Measurements from ENCODE around the gene GALNTL6. TPM values are rescaled to one million over a fixed set of nuclear protein-coding genes. Genes with fewer than 3 reads are reported as not detected.
"Not testable (repeated sequence)": the region's sequence is repeated elsewhere in the genome, so short reads cannot be mapped to it uniquely, and the experiment has no call there.

Gene GALNTL6
- total RNA-seq, 1 experiment from 2014 or later = not detected

DNA sequence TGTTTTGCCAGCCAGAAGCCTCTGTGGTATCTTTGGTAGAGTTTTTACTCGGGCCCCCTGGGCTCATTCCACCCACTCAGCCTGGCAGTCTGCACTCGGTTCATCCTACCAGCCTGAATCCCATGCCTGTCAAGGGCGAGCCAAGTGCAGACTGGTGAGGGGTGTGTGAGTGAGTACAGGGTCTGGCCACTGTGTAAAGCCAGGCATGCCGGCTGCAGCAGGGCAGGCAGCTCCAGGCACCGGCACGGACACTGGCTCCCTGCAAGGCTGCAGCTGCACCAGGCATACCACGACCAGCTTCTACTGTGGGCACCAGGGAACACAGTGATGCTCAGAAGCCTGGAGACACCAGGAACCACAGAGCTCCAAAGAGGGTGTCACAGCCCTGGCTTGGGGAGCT is 1161.4 kb downstream of the GALNTL6 start:
- no TSS peak for BruUV-seq (replicated peaks)

DNA sequence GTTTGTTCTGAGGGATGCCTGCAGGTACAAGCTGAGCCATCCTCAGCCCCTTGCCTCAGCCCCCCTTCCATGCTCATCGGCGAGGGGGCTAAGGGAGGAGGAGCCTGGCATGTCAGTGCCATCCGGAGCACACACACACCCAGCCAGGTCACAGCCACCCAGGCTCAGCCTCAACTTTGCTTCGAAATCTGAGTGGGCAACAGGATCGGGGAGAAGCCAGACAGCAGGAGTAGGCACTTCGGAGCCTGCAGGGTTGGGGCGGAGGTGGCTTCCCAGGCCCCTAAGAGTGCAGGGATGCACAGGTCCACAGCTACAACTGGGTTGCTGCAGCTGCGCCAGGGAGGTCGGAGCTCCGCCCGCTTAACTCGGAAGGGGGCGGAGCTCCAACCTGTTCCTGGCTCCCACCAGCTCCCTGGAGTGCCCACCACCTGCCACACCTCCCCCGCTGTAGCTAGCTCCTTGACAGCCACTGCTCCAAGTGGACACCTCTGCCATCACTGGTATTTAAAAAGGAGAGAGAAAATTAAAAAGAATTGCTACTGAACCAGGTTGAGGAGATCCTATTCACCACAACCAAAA is 1162.5 kb downstream of the GALNTL6 start:
- TF ChIP-seq EZH2 (IDR thresholded peaks at IDR 0.05; ENCODE audit: low read depth) = no peak
- TF ChIP-seq, protein P1, sequence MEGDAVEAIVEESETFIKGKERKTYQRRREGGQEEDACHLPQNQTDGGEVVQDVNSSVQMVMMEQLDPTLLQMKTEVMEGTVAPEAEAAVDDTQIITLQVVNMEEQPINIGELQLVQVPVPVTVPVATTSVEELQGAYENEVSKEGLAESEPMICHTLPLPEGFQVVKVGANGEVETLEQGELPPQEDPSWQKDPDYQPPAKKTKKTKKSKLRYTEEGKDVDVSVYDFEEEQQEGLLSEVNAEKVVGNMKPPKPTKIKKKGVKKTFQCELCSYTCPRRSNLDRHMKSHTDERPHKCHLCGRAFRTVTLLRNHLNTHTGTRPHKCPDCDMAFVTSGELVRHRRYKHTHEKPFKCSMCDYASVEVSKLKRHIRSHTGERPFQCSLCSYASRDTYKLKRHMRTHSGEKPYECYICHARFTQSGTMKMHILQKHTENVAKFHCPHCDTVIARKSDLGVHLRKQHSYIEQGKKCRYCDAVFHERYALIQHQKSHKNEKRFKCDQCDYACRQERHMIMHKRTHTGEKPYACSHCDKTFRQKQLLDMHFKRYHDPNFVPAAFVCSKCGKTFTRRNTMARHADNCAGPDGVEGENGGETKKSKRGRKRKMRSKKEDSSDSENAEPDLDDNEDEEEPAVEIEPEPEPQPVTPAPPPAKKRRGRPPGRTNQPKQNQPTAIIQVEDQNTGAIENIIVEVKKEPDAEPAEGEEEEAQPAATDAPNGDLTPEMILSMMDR (conservative IDR thresholded peaks at IDR 0.05) = no peak
- no peak for DNase-seq
- CTCF ChIA-PET = no interaction called here

More for the DNA sequence above, 1161.4 kb downstream of the GALNTL6 start:
- H3K4me1 ChIP-seq (replicated peaks; ENCODE audit: insufficient read depth) = no peaks in the 10 kb centered on the region
- no peaks in the 10 kb centered on the region for H3K9me2 ChIP-seq (ENCODE audit: insufficient read depth)
- CTCF ChIA-PET = no interaction called here
- H2AFZ ChIP-seq = no peak overlapping the region
- TF ChIP-seq, protein P1 (conservative IDR thresholded peaks at IDR 0.05) = no peak
- no peak for TF ChIP-seq EZH2 (IDR thresholded peaks at IDR 0.05; ENCODE audit: low read depth)
- no peaks in the 10 kb centered on the region for H3K36me3 ChIP-seq (ENCODE audit: low read depth)
- no peak overlapping the region for H3K4me3 ChIP-seq
- H3K79me2 ChIP-seq (ENCODE audit: low read depth) = no peaks in the 10 kb centered on the region
- DNase-seq = no peak
- H4K20me1 ChIP-seq (ENCODE audit: insufficient read depth) = no peaks in the 10 kb centered on the region
- intact Hi-C loops (cut with micrococcal nuclease; ENCODE audit: unreplicated experiment) = no loop called here
- H3K9me3 ChIP-seq (ENCODE audit: insufficient read depth, low read depth) = no peaks in the 10 kb centered on the region
- POLR2A ChIA-PET (ENCODE audit: unreplicated experiment) = no interaction called here
- H3K27me3 ChIP-seq (ENCODE audit: insufficient read depth, low read depth) = no peaks in the 10 kb centered on the region
- H3K27ac ChIP-seq = no peak overlapping the region
- no peaks in the 10 kb centered on the region for H3F3A ChIP-seq (ENCODE audit: insufficient read depth, low read depth)
- no peak overlapping the region for H3K4me2 ChIP-seq

DNA sequence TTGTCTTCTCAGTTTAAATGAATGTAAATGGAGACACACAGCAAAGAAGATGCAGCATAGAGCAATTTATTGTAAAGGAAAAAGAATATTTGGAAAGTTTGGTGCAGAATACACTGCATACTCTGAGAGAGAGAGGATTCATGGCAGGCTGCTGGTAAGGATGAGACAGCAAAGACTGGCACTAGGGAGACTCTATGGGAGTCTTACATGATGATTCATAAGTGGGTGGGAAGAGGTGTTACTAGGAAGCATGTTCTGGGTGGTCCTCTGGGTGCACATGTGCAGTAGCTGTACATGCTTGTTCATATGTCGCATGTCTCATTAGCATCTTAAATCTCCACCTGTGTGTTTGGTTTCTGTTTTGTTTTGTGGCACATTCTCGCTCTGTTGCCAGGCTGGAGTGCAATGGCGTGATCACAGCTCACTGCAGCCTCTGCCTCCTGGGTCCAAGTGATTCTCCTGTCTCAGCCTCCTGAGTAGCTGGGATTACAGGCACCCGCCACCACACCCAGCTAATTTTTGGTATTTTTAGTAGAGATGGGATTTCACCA is 1164.4 kb downstream of the GALNTL6 start:
- intact Hi-C loops (cut with micrococcal nuclease; ENCODE audit: unreplicated experiment); H3K27me3 ChIP-seq (ENCODE audit: insufficient read depth, low read depth); H3K4me1 ChIP-seq (replicated peaks; ENCODE audit: insufficient read depth); H3K36me3 ChIP-seq (ENCODE audit: low read depth); H3F3A ChIP-seq (ENCODE audit: insufficient read depth, low read depth); BruUV-seq (replicated peaks); POLR2A ChIA-PET (ENCODE audit: unreplicated experiment); H3K4me2 ChIP-seq; H3K27ac ChIP-seq; H2AFZ ChIP-seq; H3K9me2 ChIP-seq (ENCODE audit: insufficient read depth); H4K20me1 ChIP-seq (ENCODE audit: insufficient read depth); H3K9me3 ChIP-seq (ENCODE audit: insufficient read depth, low read depth); DNase-seq; CTCF ChIA-PET; H3K4me3 ChIP-seq; H3K79me2 ChIP-seq (ENCODE audit: low read depth): not testable (repeated sequence)

More for the DNA sequence above, 1162.5 kb downstream of the GALNTL6 start:
- Histone ChIP-seq H3K9me3 (ENCODE audit: insufficient read depth, low read depth) (no peaks in the 10 kb centered on the region), H4K20me1 (ENCODE audit: insufficient read depth) (no peaks in the 10 kb centered on the region), H3K27me3 (ENCODE audit: insufficient read depth, low read depth) (no peaks in the 10 kb centered on the region), H3K4me1 (replicated peaks; ENCODE audit: insufficient read depth) (no peaks in the 10 kb centered on the region), H3K36me3 (ENCODE audit: low read depth) (no peaks in the 10 kb centered on the region), H2AFZ (no peak overlapping the region), H3K9me2 (ENCODE audit: insufficient read depth) (no peaks in the 10 kb centered on the region), H3K79me2 (ENCODE audit: low read depth) (no peaks in the 10 kb centered on the region), H3K4me3 (no peak overlapping the region), H3F3A (ENCODE audit: insufficient read depth, low read depth) (no peaks in the 10 kb centered on the region), H3K4me2 (no peak overlapping the region), H3K27ac (no peak overlapping the region)
- no TSS peak for BruUV-seq (replicated peaks)
- intact Hi-C loops (cut with micrococcal nuclease; ENCODE audit: unreplicated experiment) = no loop called here
- POLR2A ChIA-PET (ENCODE audit: unreplicated experiment) = no interaction called here

DNA sequence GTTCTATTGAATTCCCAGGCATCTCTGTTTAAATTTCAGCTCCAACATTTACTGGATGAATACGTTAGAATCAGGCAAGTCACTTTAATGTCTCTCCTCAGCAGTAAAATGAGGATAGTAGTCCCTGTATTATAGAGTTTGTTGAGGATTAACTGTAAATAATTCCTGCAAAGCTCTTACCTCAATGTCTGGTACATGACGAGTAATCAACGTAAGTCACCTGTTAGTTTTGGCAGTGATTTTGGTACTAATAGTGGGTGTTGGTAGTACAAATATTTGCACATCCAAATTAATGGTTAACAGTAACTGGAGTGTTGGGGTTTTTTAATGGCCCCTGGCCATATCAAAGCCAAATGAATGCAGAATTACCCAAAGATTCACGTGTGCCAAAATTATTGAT is 1165.6 kb downstream of the GALNTL6 start:
- intact Hi-C loops (cut with micrococcal nuclease; ENCODE audit: unreplicated experiment) = no loop called here
- BruUV-seq (replicated peaks) = no TSS peak
- Histone ChIP-seq H2AFZ (no peak overlapping the region), H3K79me2 (ENCODE audit: low read depth) (no peaks in the 10 kb centered on the region), H3F3A (ENCODE audit: insufficient read depth, low read depth) (peaks cover 9% of the 10 kb centered on the region; the same call in 1 of the 2 replicates), H4K20me1 (ENCODE audit: insufficient read depth) (no peaks in the 10 kb centered on the region), H3K4me1 (replicated peaks; ENCODE audit: insufficient read depth) (peaks cover 3% of the 10 kb centered on the region; the same call in 1 of the 2 replicates), H3K4me3 (no peak overlapping the region), H3K9me3 (ENCODE audit: insufficient read depth, low read depth) (no peaks in the 10 kb centered on the region), H3K4me2 (no peak overlapping the region), H3K9me2 (ENCODE audit: insufficient read depth) (no peaks in the 10 kb centered on the region), H3K27me3 (ENCODE audit: insufficient read depth, low read depth) (no peaks in the 10 kb centered on the region), H3K36me3 (ENCODE audit: low read depth) (no peaks in the 10 kb centered on the region), H3K27ac (no peak overlapping the region)
- TF ChIP-seq EZH2 (IDR thresholded peaks at IDR 0.05; ENCODE audit: low read depth) = no peak
- TF ChIP-seq, protein P1 (conservative IDR thresholded peaks at IDR 0.05) = no peak
- no peak for DNase-seq
- CTCF ChIA-PET = no interaction called here
- POLR2A ChIA-PET (ENCODE audit: unreplicated experiment) = no interaction called here
